GM23338 (cell line): Measurements from ENCODE around the gene TGM6. TPM values are rescaled to one million over a fixed set of nuclear protein-coding genes. Genes with fewer than 3 reads are reported as not detected.

Experiments
- ATAC-seq: fragments of 200-7000 bp; cut with Tn5 transposase; 3 replicates; pipeline ENCODE4 v1.9.1; 2020
- DNase-seq: peaks from one replicate; pipeline ENCODE4 v3.0.0-alpha.2; 2015; ENCODE audit warnings: low spot score
- H2AFZ ChIP-seq: fragments of 200-600 bp; sonication (generic); 2 replicates; pipeline ENCODE4 v1.8.0; 2016; ENCODE audit warnings: antibody characterized with exemption, mild to moderate bottlenecking, moderate library complexity
- H3F3A ChIP-seq: fragments of 200-600 bp; sonication (generic); replicated peaks from 2 replicates; pipeline ENCODE4 v1.8.0; 2017; ENCODE audit warnings: antibody characterized with exemption, mixed run types, low read depth
- H3K27ac ChIP-seq: fragments of 200-600 bp; sonication (generic); 2 replicates; pipeline ENCODE4 v1.6.1; 2016; ENCODE audit warnings: low read depth
- H3K27me3 ChIP-seq: fragments of 200-600 bp; sonication (generic); 2 replicates; pipeline ENCODE4 v1.8.0; 2016; ENCODE audit warnings: mild to moderate bottlenecking, mixed run types, moderate library complexity; ENCODE audit not compliant: insufficient read depth
- H3K36me3 ChIP-seq: fragments of 200-600 bp; sonication (generic); 2 replicates; pipeline ENCODE4 v1.8.0; 2016; ENCODE audit warnings: mild to moderate bottlenecking; ENCODE audit not compliant: insufficient read depth
- H3K4me1 ChIP-seq: fragments of 200-600 bp; sonication (generic); 2 replicates; pipeline ENCODE4 v1.8.0; 2016; ENCODE audit warnings: mild to moderate bottlenecking, moderate library complexity; ENCODE audit not compliant: insufficient read depth
- H3K4me2 ChIP-seq: fragments of 200-600 bp; sonication (generic); 2 replicates; pipeline ENCODE4 v1.7.1; 2017; ENCODE audit warnings: mixed run types
- H3K4me3 ChIP-seq: fragments of 200-600 bp; sonication (generic); 2 replicates; pipeline ENCODE4 v1.6.1; 2016; ENCODE audit warnings: mixed run types
- H3K79me2 ChIP-seq: fragments of 200-600 bp; sonication (generic); replicated peaks from 2 replicates; pipeline ENCODE4 v1.8.0; 2017; ENCODE audit warnings: mild to moderate bottlenecking; ENCODE audit not compliant: insufficient read depth
- H3K9me2 ChIP-seq: fragments of 200-600 bp; sonication (generic); 2 replicates; pipeline ENCODE4 v1.8.0; 2017; ENCODE audit not compliant: insufficient read depth
- H4K20me1 ChIP-seq: fragments of 200-600 bp; sonication (generic); replicated peaks from 2 replicates; pipeline ENCODE4 v1.8.0; 2017; ENCODE audit warnings: mild to moderate bottlenecking; ENCODE audit not compliant: insufficient read depth
- H3K27ac Mint-ChIP-seq: 2 replicates; pipeline ENCODE4 v1.8.0; 2020; ENCODE audit warnings: inconsistent platforms, mild to moderate bottlenecking, moderate library complexity, mixed read lengths
- H3K27me3 Mint-ChIP-seq: 3 replicates; pipeline ENCODE4 v1.8.0; 2022; ENCODE audit warnings: low read depth, mild to moderate bottlenecking, moderate library complexity, mixed read lengths, inconsistent platforms; ENCODE audit not compliant: insufficient read depth, poor library complexity
- H3K36me3 Mint-ChIP-seq: 3 replicates; pipeline ENCODE4 v1.8.0; 2021; ENCODE audit warnings: low read depth, mild to moderate bottlenecking, inconsistent platforms, moderate library complexity, mixed read lengths
- H3K4me1 Mint-ChIP-seq: 3 replicates; pipeline ENCODE4 v1.8.0; 2020; ENCODE audit warnings: mild to moderate bottlenecking, inconsistent platforms, mixed read lengths
- H3K4me3 Mint-ChIP-seq: 3 replicates; pipeline ENCODE4 v1.8.0; 2021; ENCODE audit warnings: moderate library complexity, mild to moderate bottlenecking, inconsistent platforms, mixed read lengths
- H3K9me3 Mint-ChIP-seq: 3 replicates; pipeline ENCODE4 v1.8.0; 2020; ENCODE audit warnings: moderate library complexity, mild to moderate bottlenecking, inconsistent platforms, mixed read lengths
- CREB1 ChIP-seq: fragments of 250-450 bp; sonication (Bioruptor Pico); IDR thresholded peaks from 2 replicates; pipeline ENCODE4 v1.5.0; 2020; ENCODE audit warnings: low read depth, mild to moderate bottlenecking, moderate library complexity
- EZH2phosphoT487 ChIP-seq: fragments of 200-600 bp; sonication (generic); IDR thresholded peaks from one replicate; pipeline ENCODE4 v1.8.1; 2018; ENCODE audit warnings: antibody characterized with exemption; ENCODE audit not compliant: unreplicated experiment
- JUNB ChIP-seq: IDR thresholded peaks from one replicate; pipeline ENCODE4 v1.6.1; 2016; ENCODE audit warnings: antibody characterized with exemption; ENCODE audit not compliant: unreplicated experiment
- NANOG ChIP-seq: IDR thresholded peaks from 2 replicates; pipeline ENCODE4 v1.6.1; 2016; ENCODE audit warnings: antibody characterized with exemption, borderline replicate concordance
- POLR2AphosphoS5 ChIP-seq: IDR thresholded peaks from 2 replicates; pipeline ENCODE4 v1.6.1; 2016; ENCODE audit warnings: antibody characterized with exemption, low read depth
- STAT1 ChIP-seq: IDR thresholded peaks from one replicate; pipeline ENCODE4 v1.6.1; 2016; ENCODE audit warnings: antibody characterized with exemption; ENCODE audit not compliant: unreplicated experiment
- ZNF114 ChIP-seq: fragments of 250-450 bp; sonication (Bioruptor Pico); IDR thresholded peaks from 2 replicates; pipeline ENCODE4 v1.5.0; 2020; ENCODE audit warnings: mild to moderate bottlenecking, moderate library complexity
- ZNF462 ChIP-seq: fragments of 250-450 bp; sonication (Bioruptor Pico); IDR thresholded peaks from 2 replicates; pipeline ENCODE4 v1.5.0; 2020; ENCODE audit warnings: mild to moderate bottlenecking, moderate library complexity
- polyA plus RNA-seq: library from polyadenylated mRNA; unstranded; fragments of >200 nt; fragmentation: Nextera tagmentation; extraction: Ambion mirVana; gene quantifications from 2 replicates; pipeline ENCODE4 v1.2.1, GENCODE V29; 2016
- total RNA-seq: library from RNA; depleted of rRNA; stranded (reverse); fragments of >200 nt; shearing (Covaris generic); gene quantifications from 2 replicates; pipeline ENCODE4 v1.2.3, GENCODE V29; 2014

Gene TGM6
- total and polyA plus RNA-seq, 2 experiments from 2014 or later = not detected

- TF ChIP-seq ZNF462 (CRISPR knock-in tag) (no peak), ZNF114 (no peak), STAT1 (no peak), JUNB (no peak)
- Histone ChIP-seq H3K27me3 (no peaks in the 10 kb centered on the region), H3K27ac (no peak overlapping the region), H3F3A (no peaks in the 10 kb centered on the region), H3K4me1 (no peaks in the 10 kb centered on the region), H3K4me3 (no peak overlapping the region), H2AFZ (no peak overlapping the region), H3K36me3 (no peaks in the 10 kb centered on the region), H3K4me2 (no peak overlapping the region), H3K9me2 (no peaks in the 10 kb centered on the region), H3K79me2 (no peaks in the 10 kb centered on the region), H4K20me1 (no peaks in the 10 kb centered on the region)
- H3K9me3 Mint-ChIP-seq = peaks cover 10% of the 10 kb centered on the region; the same call in 2 of the 3 replicates
- no peak overlapping the region for H3K27ac Mint-ChIP-seq
- H3K4me3 Mint-ChIP-seq = no peak overlapping the region
- no peaks in the 10 kb centered on the region for H3K4me1 Mint-ChIP-seq
- H3K36me3 Mint-ChIP-seq = no peaks in the 10 kb centered on the region
- DNase-seq (no peak), ATAC-seq (no peak)
- H3K27me3 Mint-ChIP-seq = peaks cover 3% of the 10 kb centered on the region
Measured at GRCh38 chr20:2400290-2400689, 19.6 kb downstream of the TGM6 start.

GRCh38 chr20:2401527-2401926, 20.8 kb downstream of the TGM6 start:
- Histone ChIP-seq H3K4me1 (no peaks in the 10 kb centered on the region), H3F3A (no peaks in the 10 kb centered on the region), H3K9me2 (no peaks in the 10 kb centered on the region), H3K4me3 (no peak overlapping the region), H4K20me1 (no peaks in the 10 kb centered on the region), H3K36me3 (no peaks in the 10 kb centered on the region), H3K79me2 (no peaks in the 10 kb centered on the region), H2AFZ (no peak overlapping the region), H3K4me2 (no peak overlapping the region), H3K27me3 (no peaks in the 10 kb centered on the region), H3K27ac (no peak overlapping the region)
- no peak for DNase-seq
- Mint-ChIP-seq H3K36me3 (no peaks in the 10 kb centered on the region), H3K27ac (no peak overlapping the region), H3K4me1 (no peaks in the 10 kb centered on the region), H3K9me3 (peaks cover 11% of the 10 kb centered on the region; the same call in 2 of the 3 replicates), H3K27me3 (peaks cover 3% of the 10 kb centered on the region), H3K4me3 (no peak overlapping the region)
- ATAC-seq = no peak
- no peak for TF ChIP-seq ZNF114
- TF ChIP-seq ZNF462 (CRISPR knock-in tag) = no peak
- no peak for TF ChIP-seq CREB1 (CRISPR knock-in tag)
- no peak for TF ChIP-seq EZH2phosphoT487
- no peak for TF ChIP-seq POLR2AphosphoS5
- TF ChIP-seq JUNB = no peak
- no peak for TF ChIP-seq NANOG
